HepG2 (cell line): ENCODE measurements around the gene TADA2B. TPM values are rescaled to one million over a fixed set of nuclear protein-coding genes. Genes with fewer than 3 reads are reported as not detected.
"Not testable (repeated sequence)": the region's sequence is repeated elsewhere in the genome, so short reads cannot be mapped to it uniquely, and the experiment has no call there.

Experiments
- ATAC-seq: fragments of 200-7000 bp; cut with Tn5 transposase; 3 replicates; pipeline ENCODE4 v1.9.1; 2020; ENCODE audit warnings: mild to moderate bottlenecking, moderate library complexity
- BruUV-seq: library from RNA; stranded (reverse); fragments of 400-500 nt; replicated peaks from 2 replicates; lab custom pipeline; 2021; lab: Mats Ljungman, UMichigan
- CTCF ChIA-PET: fragments of 300-600 bp; formaldehyde crosslinking; extraction: SDS; loops from one replicate; lab custom pipeline; 2021; ENCODE audit warnings: low total read pairs, inconsistent platforms, low intra/inter-chr PET ratio; lab: Yijun Ruan, JAX
- POLR2A ChIA-PET: fragments of 350-600 bp; sonication (Branson Sonifier 250); formaldehyde crosslinking; loops from one replicate; lab custom pipeline; 2020; ENCODE audit warnings: antibody characterized with exemption, inconsistent platforms; lab: Yijun Ruan, JAX
- DNase-seq: peaks from one replicate; pipeline ENCODE4 v3.0.0-alpha.2; 2015; ENCODE audit warnings: low spot score
- FAIRE-seq: peaks from 3 replicates; lab custom pipeline; 2011; peaks lifted over from hg19 to GRCh38; lab: Jason Lieb, UNC
- H2AFZ ChIP-seq: one replicate; pipeline ENCODE4 v1.6.1; 2011; ENCODE audit warnings: low read length, inconsistent platforms
- H3K27ac ChIP-seq: fragments of 300-600 bp; 3 replicates; pipeline ENCODE4 v1.8.0; 2011; ENCODE audit warnings: mixed run types, mild to moderate bottlenecking, mixed read lengths, low read length, inconsistent platforms; ENCODE audit not compliant: insufficient read depth; ENCODE audit errors: extremely low read length
- H3K27me3 ChIP-seq, 2 experiments: fragments of 200-600 bp in 1 of 2; 2 replicates in 1 of 2; 3 replicates in 1 of 2; pipeline versions ENCODE4 v1.6.0 to v1.8.0; 2011; ENCODE audit warnings: low read length in 2 of 2, mild to moderate bottlenecking in 2 of 2, moderate library complexity in 2 of 2, inconsistent platforms in 1 of 2; ENCODE audit not compliant: insufficient read depth in 2 of 2, control insufficient read depth in 1 of 2
- H3K36me3 ChIP-seq, 2 experiments: fragments of 200-600 bp in 1 of 2; replicated peaks in 1 of 2; 2 replicates in 1 of 2; 3 replicates in 1 of 2; pipeline versions ENCODE4 v1.5.1 to v1.8.0; 2011; ENCODE audit warnings: low read length in 2 of 2, inconsistent platforms in 1 of 2; ENCODE audit not compliant: insufficient read depth in 2 of 2, control insufficient read depth in 1 of 2
- H3K4me1 ChIP-seq: 2 replicates; pipeline ENCODE4 v1.5.1; 2012; ENCODE audit warnings: low read length, inconsistent platforms; ENCODE audit not compliant: insufficient read depth
- H3K4me2 ChIP-seq: 2 replicates; pipeline ENCODE4 v1.6.0; 2011; ENCODE audit warnings: low read depth, low read length, inconsistent platforms
- H3K4me3 ChIP-seq, 3 experiments: fragments of 200-600 bp in 1 of 3; sonication (generic), shearing (Covaris generic) in 1 of 3; replicated peaks in 1 of 3; 2 replicates each; pipeline ENCODE4 v1.5.1; 2011 to 2016; ENCODE audit warnings: low read length in 3 of 3, inconsistent platforms in 2 of 3, low read depth in 2 of 3, mild to moderate bottlenecking in 2 of 3, control low read depth in 1 of 3, mixed read lengths in 1 of 3; ENCODE audit not compliant: insufficient read depth in 1 of 3
- H3K79me2 ChIP-seq: one replicate; pipeline ENCODE4 v1.6.1; 2011; ENCODE audit warnings: low read length, inconsistent platforms; ENCODE audit not compliant: insufficient read depth
- H3K9ac ChIP-seq: 2 replicates; pipeline ENCODE4 v1.6.0; 2011; ENCODE audit warnings: mild to moderate bottlenecking, low read depth, low read length, inconsistent platforms; ENCODE audit not compliant: insufficient read depth
- H3K9me3 ChIP-seq: 2 replicates; pipeline ENCODE4 v1.5.1; 2012; ENCODE audit warnings: mild to moderate bottlenecking, low read length
- H4K20me1 ChIP-seq: 2 replicates; pipeline ENCODE4 v1.6.0; 2011; ENCODE audit warnings: inconsistent platforms, mild to moderate bottlenecking, low read length, moderate library complexity; ENCODE audit not compliant: insufficient read depth
- ASH2L ChIP-seq: fragments of 300-600, 200-600 bp; sonication (generic); IDR thresholded peaks from 2 replicates; pipeline ENCODE4 v1.7.0; 2017; ENCODE audit warnings: low read depth, mild to moderate bottlenecking, moderate library complexity, mixed read lengths, low read length; ENCODE audit not compliant: insufficient read length
- HOXA3 ChIP-seq: sonication (generic); formaldehyde crosslinking; IDR thresholded peaks from 2 replicates; pipeline ENCODE4 v1.5.0; 2020; ENCODE audit warnings: missing genetic modification reagents
- SAP130 ChIP-seq: IDR thresholded peaks from 2 replicates; pipeline ENCODE4 v1.6.1; 2016; ENCODE audit warnings: low read depth
- SRF ChIP-seq: IDR thresholded peaks from 2 replicates; pipeline ENCODE4 v1.6.1; 2011; ENCODE audit warnings: mild to moderate bottlenecking, low read depth, low read length, moderate library complexity
- TAF1 ChIP-seq: sonication (generic); formaldehyde crosslinking; IDR thresholded peaks from 2 replicates; pipeline ENCODE4 v1.4.0; 2020; ENCODE audit warnings: missing genetic modification reagents
- YY1 ChIP-seq: IDR thresholded peaks from 2 replicates; pipeline ENCODE4 v1.6.1; 2011; ENCODE audit warnings: low read length, low read depth, moderate library complexity, mild to moderate bottlenecking; ENCODE audit not compliant: insufficient read depth, insufficient replicate concordance
- ZBTB3 ChIP-seq: sonication (generic); formaldehyde crosslinking; IDR thresholded peaks from 2 replicates; pipeline ENCODE4 v1.4.0; 2020; ENCODE audit warnings: low read depth, mild to moderate bottlenecking, moderate library complexity, missing genetic modification reagents, borderline replicate concordance
- ZNF121 ChIP-seq: sonication (generic); formaldehyde crosslinking; IDR thresholded peaks from 2 replicates; pipeline ENCODE4 v1.5.0; 2020; ENCODE audit warnings: mild to moderate bottlenecking, missing genetic modification reagents
- ZNF446 ChIP-seq: sonication (generic); formaldehyde crosslinking; IDR thresholded peaks from 2 replicates; pipeline ENCODE4 v1.5.0; 2020; ENCODE audit warnings: mild to moderate bottlenecking, missing genetic modification reagents
- WGBS: methylation state at CpG from one replicate; pipeline ENCODE4 v1.1.6; 2017; ENCODE audit warnings: low lambda C conversion rate; 5-methylcytosine and 5-hydroxymethylcytosine counted together
- in situ Hi-C: cut with HindIII; loops from 2 replicates; pipeline ENCODE4 v1.10.0; 2017; ENCODE audit warnings: low pct_unique_long_range_greater_than_20kb; ENCODE audit not compliant: extremely low pct_ligation_motif_present
- intact Hi-C: fragments of 100-400 bp; cut with micrococcal nuclease; formaldehyde crosslinking; loops from one replicate; pipeline ENCODE4 v1.10.0; 2022; ENCODE audit not compliant: unreplicated experiment
- polyA plus RNA-seq, 8 experiments: library from polyadenylated mRNA; depleted of rRNA in 3 of 8; stranded (reverse) in 7 of 8; unstranded in 1 of 8; fragments of >200 nt; fragmentation: Illumina TruSeq in 4 of 8; extraction: Trizol in 4 of 8; gene quantifications; 2 replicates each; pipeline versions ENCODE4 v1.2.1 to v1.2.3, GENCODE V29; 2011 to 2016; ENCODE audit warnings: low read depth in 4 of 8, missing spikeins in 1 of 8, mixed read lengths in 1 of 8; ENCODE audit not compliant: insufficient read depth in 1 of 8
- total RNA-seq, 5 experiments: library from RNA; depleted of rRNA; stranded (reverse); fragments of >200 nt; fragmentation: Illumina TruSeq; extraction: Trizol; gene quantifications; 2 replicates each; pipeline ENCODE4 v1.2.3, GENCODE V29; 2016; ENCODE audit warnings: low read depth in 1 of 5
- TF ChIP-seq, protein P1 (sequence below): sonication (generic); formaldehyde crosslinking; conservative IDR thresholded peaks from 2 replicates; pipeline ENCODE4 v1.8.0; 2022; ENCODE audit warnings: mild to moderate bottlenecking, moderate library complexity, missing genetic modification reagents

The TADA2B gene
- total and polyA plus RNA-seq, 2 of the 13 experiments (the other 11 are each of a cell fraction or from before 2014, with no cell fraction given) = 4.6 to 8.9 TPM

- H3K9me3 ChIP-seq, FAIRE-seq, in situ Hi-C loops, BruUV-seq, H3K27ac ChIP-seq, CTCF ChIA-PET, H3K79me2 ChIP-seq, intact Hi-C loops, H4K20me1 ChIP-seq: not testable (repeated sequence)
- Histone ChIP-seq H3K4me3 (peak overlapping the region; percentile 48 to 67 (median 53); a peak in 5 of 6 replicates), H3K4me2 (peak overlapping the region; percentile 91), H3K9ac (peak overlapping the region; percentile 63; the same call in 1 of the 2 replicates)
- POLR2A ChIA-PET = interaction anchor here (1.0 to 2.2 kb wide), 3 partner anchors 9 to 19 kb away, joined by 3 to 10 read pairs (median 5); partner anchors contain the start of gene GRPEL1
- TF ChIP-seq ZBTB3 (peak; percentile 78; the same call in 1 of the 2 replicates), HOXA3 (0 out of 2 replicates have a peak, but pooled peaks have one; percentile 17), SAP130 (CRISPR knock-in tag) (peak; percentile 14; the same call in 1 of the 2 replicates), TAF1 (0 out of 2 replicates have a peak, but pooled peaks have one; percentile 10), YY1 (peak; percentile 57), SRF (peak; percentile 68; the same call in 1 of the 2 replicates)
- TF ChIP-seq, all 625 proteins: peak for 6; not testable (repeated sequence) for 619
- 3% methylated on average over 9 of the region's 9 CpGs for WGBS
- peak; percentile 71 for ATAC-seq
- peak overlapping the region; percentile 70 for H2AFZ ChIP-seq
- H3K27me3 ChIP-seq, H3K36me3 ChIP-seq, H3K4me1 ChIP-seq, DNase-seq: not testable (repeated sequence)
Measured at GRCh38 chr4:7084564-7084961, 41.4 kb downstream of the TADA2B start.

DNA sequence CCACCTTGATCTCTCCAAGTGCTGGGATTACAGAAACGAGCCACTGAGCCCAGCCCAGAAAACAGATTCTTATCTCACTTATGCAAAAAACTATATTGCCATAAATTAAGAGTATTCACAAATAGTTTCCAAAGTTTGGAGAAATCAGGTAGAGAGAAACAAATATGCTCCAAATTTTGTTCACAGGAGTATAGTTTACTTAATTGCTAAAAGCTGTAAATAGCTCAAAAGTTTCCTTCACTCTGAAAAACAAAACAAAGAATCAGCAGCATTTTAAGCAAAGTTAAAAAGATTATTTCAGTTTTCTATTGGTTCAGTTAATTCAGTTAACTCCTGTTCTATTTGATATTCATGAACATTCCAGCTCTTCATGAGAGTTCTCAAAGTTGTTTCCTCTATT, 43.2 kb downstream of the TADA2B start:
- CTCF ChIA-PET = no interaction called here
- WGBS = 0% methylated on average over 1 of the region's 1 CpG
- BruUV-seq = no TSS peak
- intact Hi-C loops (no loop called here), in situ Hi-C loops (no loop called here)
- no peak for FAIRE-seq
- DNase-seq = no peak
- H3K36me3 ChIP-seq = no peaks in the 10 kb centered on the region
- peaks cover 1 to 10% of the 10 kb centered on the region in 2 experiments; a peak in 1 of 5 replicates for H3K27me3 ChIP-seq
- no peak overlapping the region for H3K9ac ChIP-seq
- no peak overlapping the region for H3K27ac ChIP-seq
- H3K4me1 ChIP-seq = peaks cover 7% of the 10 kb centered on the region; the same call in 1 of the 2 replicates
- no peaks in the 10 kb centered on the region for H4K20me1 ChIP-seq
- no peak overlapping the region for H2AFZ ChIP-seq
- H3K9me3 ChIP-seq = 0 out of 2 replicates have a peak, but pooled peaks cover 7% of the 10 kb centered on the region
- ATAC-seq = no peak
- POLR2A ChIA-PET = interaction anchor here (0.6 to 0.7 kb wide), 2 partner anchors 18 to 545 kb away, joined by 3 to 4 read pairs; no protein-coding TSS in a partner anchor
- H3K4me2 ChIP-seq = no peak overlapping the region
- no peaks in the 10 kb centered on the region for H3K79me2 ChIP-seq
- H3K4me3 ChIP-seq = no peak overlapping the region
- TF ChIP-seq, protein P1, sequence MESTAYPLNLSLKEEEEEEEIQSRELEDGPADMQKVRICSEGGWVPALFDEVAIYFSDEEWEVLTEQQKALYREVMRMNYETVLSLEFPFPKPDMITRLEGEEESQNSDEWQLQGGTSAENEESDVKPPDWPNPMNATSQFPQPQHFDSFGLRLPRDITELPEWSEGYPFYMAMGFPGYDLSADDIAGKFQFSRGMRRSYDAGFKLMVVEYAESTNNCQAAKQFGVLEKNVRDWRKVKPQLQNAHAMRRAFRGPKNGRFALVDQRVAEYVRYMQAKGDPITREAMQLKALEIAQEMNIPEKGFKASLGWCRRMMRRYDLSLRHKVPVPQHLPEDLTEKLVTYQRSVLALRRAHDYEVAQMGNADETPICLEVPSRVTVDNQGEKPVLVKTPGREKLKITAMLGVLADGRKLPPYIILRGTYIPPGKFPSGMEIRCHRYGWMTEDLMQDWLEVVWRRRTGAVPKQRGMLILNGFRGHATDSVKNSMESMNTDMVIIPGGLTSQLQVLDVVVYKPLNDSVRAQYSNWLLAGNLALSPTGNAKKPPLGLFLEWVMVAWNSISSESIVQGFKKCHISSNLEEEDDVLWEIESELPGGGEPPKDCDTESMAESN (CRISPR knock-in tag) = no peak
- no peak for TF ChIP-seq ASH2L
- no peak for TF ChIP-seq ZNF121 (CRISPR knock-in tag)
- TF ChIP-seq ZNF446 (CRISPR knock-in tag) = no peak
